Stimulated activated CD8-positive, alpha-beta memory T cell treated with anti-CD3 and anti-CD28 coated beads, Interleukin-4, amount 100 ng/mL, for 4 hours (primary cell): ENCODE measurements around the gene CACHD1.
"Not testable (repeated sequence)": the region's sequence is repeated elsewhere in the genome, so short reads cannot be mapped to it uniquely, and the experiment has no call there.

Experiments
- DNase-seq, 2 donors: peaks; one replicate each; pipeline ENCODE4 v3.0.0-alpha.2; 2020; ENCODE audit warnings: low read depth in 2 of 2, low spot score in 1 of 2

CACHD1 gene

DNA sequence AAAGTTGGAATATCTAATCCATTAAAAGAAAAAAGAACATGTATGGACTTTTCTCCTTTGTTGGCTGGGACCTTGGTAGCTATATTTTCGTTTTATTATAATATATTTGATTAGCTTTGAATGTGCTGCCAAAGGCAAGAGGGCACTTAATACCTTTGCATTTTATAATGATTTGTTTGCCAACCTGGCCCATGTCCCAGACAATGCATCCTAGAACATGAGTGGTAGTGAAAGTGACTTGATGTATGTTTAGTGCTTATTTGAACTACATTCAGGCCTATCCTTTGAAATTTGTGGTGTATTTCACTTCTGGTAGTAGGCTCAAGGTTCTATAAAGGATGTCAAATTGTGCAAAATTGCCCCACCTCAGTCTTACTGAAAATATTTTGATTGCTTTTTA, 25.9 kb downstream of the CACHD1 start:
- no peak for DNase-seq

DNA sequence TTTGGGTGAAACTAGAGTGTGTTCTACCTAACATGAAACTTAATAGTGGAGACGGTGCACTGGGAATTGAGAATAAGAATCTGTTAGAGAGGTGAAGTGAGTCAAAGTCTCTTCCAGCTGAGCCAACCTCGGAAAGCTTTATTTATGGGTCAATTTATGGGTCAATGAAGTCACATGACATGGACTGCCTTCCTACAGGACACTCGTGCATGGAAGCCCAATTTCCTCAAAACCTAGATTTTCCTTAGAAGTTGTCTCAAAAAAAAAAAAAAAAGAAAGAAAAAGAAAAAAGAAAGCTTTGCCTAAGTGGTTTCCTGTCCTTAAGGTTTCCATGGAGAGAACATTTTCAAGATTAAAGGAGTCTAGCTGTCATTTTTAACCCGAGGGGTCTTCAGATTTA, 26.7 kb downstream of the CACHD1 start:
- DNase-seq: no peak

DNA sequence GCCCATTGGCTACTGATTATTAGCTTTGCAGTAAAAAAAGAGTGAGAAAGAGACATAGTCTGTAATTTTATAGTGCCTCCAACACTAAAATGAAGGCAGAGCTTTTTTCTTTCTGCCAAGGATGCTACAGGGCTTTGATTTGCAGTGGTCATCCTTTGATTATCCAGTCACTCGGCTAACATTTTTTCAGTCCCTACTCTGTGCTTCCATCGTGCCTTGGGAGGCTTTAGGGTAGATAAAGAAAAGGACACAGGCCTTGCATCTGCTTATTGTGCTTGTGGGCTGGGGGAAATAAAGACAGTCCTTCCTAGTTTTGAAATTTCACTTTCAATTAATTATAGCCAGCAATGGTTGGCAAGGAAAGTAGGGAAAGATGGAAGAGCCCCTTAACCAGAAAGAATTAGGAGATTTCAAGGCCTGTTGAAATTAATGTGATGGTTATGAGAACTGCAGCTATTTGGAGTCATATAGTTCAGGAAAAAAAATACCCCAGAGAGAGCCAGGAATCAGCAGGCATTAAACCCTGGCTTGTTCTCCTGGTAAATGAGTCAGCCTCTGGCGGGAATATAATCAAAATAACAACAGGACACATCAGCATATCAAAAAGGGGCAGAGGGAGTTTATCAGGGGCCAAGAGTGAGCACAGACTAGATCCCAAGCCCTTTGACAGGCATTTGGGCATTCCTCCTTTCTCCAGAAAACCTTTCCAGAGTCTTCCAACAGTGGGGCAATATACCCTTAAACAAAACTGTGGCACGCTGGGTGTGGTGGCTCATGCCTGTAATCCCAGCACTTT, 27.4 kb downstream of the CACHD1 start:
- DNase-seq: no peak

DNA sequence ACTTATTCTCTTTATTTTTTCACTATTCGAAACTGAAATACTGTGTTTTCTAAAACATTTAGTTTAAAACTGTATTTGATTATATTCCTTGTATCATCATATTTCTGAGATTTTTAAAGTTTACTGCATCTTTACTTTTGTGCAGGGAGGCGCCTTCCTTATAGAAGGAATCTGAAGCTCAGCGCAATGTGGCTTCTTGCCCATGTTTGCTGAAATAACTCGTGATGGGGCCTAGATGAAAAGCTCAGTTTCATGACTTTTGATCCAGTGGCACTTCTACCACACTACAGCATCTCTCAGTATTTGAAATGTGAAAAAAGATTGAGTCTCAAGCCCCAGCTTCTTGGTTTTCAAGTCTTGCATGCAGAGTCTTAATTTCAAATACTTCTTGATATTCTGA, 28.4 kb downstream of the CACHD1 start:
- no peak for DNase-seq

DNA sequence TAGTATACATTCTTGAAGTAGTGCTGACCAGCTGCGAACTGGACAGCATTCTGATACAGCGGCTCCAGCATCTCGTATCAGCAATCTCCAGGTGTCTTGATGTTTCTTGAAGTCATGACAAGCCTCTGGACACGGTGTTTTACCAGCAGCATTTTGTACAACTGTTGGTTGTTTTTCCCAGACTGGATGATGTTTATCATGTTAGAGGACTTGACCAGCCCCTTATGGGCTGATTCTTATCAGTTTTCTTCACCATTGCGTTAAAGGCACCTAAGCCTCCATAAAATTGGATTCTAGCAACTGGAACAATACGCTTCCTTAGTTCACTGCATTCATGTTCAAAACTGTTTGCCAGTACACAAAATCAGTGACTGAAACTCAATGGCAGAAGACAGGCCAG, 29.1 kb downstream of the CACHD1 start:
- no peak for DNase-seq

DNA sequence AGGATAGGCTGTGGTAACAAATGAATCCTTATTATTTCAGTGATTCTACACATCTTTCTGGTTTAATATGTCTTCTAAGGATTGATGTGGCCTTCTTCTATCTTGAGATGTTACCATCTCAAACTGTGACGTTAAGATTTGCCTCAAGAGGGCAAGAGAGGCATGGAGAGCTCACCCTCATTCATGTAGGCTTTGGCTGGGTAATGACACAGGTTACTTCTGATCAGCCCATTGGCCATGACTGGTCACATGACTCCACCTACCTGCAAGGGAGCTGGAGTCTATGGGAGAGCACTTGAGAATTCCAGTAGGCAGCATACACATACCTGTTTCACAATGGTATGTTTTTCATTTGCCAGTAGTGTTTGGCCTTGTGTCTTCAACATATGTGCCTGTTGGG, 30.0 kb downstream of the CACHD1 start:
- no peak for DNase-seq

DNA sequence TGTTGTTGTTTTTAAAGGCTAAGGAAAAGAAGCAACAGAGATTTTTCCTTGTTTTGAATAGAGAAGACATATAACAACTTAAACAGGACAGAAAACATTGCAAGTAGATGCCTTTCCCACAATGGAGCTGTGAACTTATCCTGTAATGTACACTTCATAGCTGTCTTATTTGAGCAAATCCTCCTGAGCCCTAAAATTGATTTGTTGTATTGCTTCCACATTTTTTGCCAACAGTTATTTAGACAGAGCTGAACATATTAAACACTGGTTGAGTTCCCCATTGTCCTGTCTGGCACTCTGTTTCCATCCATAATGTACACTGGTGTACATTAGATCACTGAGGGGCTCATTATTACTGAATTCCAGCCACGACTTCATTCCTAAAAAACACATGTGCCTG, 32.2 kb downstream of the CACHD1 start:
- DNase-seq: no peak

DNA sequence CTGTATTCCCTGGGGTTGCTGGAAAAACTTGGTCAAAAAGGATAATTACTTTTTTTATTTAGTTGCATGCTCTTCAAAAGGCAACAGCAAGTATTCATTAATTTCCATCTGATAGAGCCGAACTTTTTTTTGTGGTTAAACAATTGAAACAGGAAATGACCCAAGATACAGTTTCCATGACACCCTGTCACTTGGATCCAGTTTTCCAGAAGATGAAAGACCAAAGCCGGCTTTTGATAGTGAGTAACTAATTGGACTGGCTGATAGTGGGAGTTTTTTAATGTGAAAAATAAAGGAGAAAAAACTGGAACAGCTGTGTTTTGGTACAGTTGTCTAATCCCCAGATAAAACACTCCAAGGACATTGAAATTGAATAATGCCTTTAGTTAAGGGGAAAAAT, 33.0 kb downstream of the CACHD1 start:
- DNase-seq: no peak

DNA sequence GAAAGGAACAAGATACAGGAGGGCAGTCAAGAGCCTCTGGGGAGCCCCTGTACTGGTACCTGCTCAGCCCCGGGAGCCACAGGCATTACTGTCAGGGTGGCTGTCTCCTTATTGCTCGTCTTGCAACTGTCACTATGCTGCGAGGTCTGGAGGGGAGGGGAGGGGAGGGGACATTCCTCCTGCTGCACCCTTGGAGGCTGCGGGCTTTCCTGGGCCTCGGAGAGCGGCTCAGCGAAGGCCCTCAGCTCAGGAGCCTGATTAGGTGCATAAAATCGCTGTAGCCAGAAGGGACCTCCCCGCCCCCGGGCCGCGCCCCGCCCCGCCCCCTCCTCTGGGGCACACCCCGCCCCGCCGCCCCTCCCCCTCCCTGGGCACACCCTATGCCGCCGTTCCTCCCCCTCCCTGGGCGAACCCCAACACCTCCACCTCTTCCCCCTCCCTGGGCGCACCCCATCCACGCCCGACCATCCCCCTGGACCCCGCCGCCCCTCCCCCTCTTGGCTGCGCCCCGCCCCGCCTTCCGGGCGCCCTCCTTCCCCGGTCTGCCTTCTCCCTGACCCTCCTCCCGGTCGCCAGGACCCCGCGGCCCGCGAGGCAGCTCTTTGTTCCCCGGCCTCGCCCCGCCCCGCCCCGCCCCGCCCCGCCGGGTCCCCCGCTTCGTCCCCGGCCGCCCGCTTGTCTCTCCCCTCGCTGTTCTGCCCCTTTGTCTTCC, 35.5 kb downstream of the CACHD1 start:
- peak in 1 of 2 donors; percentile 14 for DNase-seq

DNA sequence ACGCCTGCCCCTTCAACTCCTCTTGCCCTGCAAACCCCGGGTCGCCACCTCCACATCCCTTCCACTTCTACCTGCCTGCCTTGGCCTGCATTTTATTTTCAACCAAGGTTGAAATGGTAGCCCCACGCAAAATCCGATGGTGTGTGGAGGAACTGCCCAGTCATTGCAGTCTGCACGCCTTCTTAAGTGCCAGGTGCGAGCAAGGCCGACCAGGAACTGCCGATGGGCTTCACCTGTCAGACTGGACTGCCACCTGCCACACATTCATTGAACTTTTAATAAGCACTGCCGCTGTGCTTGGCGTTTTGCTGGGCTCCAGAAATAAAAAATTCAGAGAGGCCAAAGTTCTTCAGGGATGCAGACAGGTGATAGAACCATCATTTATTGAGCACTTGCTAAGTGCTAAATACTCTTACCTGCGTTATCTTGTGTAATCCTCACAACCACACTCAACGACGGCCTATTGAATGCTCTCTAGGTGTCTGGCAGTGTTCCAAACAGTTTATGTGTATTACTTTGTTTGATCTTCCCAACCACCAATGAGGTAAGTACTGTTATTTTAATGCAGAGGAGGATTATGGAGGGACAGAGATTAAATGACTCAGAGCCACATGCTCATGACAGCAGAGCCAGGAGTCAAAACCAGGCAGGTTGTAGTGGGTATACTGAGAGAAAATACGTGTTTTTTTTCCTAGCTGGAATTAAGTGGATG, 36.2 kb downstream of the CACHD1 start:
- DNase-seq: no peak

DNA sequence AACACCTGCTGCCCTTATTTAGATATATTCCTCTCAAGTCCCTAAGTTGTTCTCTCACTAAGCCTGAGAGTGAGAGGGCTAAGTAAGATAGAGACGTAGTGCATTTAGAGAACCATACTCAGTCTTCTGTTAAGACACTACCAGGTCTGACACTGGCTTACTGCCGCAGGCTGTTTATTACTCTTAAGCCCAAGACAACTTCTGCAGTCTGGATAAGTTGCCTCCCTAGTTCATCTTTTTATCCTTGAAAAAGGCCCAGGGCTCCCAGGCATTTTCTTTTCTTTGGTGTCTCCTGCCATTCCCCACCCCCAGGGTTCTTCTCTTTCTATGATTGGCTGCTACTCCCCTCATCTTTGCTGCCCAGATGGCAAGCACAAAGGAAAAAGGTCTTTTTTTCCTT, 38.7 kb downstream of the CACHD1 start:
- DNase-seq: no peak

DNA sequence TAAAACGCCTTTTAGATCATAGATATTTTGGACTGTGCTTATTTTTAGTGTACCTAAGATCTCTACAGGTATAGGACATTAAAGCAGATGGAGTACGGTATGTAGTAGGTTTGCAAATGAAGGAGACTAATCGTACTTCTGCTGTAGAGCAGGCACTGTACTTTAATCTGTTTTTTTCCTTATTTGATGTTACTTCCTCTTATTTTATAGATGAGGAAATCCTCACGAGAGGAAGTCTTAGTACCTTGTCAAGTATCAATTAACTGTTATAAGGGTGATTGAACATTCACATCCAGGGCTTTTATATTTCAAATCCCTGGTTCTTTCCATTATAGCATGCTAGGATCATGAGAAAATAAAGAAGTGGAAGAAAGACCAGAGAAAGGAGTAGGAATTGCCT, 41.1 kb downstream of the CACHD1 start:
- DNase-seq: no peak

DNA sequence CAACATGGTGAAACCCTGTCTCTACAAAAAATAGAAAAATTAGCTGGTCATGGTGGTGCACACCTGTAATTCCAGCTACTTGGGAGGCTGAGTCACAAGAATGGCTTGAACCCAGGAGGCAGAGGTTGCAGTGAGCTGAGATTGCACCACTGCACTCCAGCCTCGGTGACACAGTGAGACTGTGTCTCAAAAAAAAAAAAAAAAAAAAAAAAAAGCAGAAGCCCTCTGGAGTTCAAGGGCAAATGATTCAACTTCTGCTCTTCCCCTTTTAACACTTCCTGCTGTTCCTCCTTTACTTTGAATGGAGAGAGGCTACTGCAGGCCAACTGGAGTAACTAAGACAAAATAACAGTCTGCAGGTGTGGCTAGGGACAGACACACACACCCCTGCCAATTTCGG, 42.3 kb downstream of the CACHD1 start:
- not testable (repeated sequence) for DNase-seq

DNA sequence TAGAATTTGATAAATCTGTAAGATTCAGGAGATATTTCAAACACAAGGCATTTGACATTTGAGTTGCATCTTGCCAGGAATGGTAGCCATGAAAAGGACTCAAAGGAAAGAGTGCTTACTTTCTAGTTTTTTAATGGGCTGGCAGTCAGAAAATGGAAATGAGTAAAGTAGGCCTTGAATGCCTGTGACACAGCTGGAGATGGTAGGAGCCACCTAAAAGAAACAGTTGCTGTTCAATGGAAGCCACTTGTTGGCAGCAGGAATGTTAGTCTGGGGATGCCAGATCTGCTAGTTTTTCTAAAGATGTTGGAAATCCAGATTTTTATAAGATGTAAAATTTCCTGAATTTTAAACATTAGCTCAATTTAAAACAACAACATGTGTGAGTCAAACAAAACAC, 43.6 kb downstream of the CACHD1 start:
- DNase-seq: no peak

DNA sequence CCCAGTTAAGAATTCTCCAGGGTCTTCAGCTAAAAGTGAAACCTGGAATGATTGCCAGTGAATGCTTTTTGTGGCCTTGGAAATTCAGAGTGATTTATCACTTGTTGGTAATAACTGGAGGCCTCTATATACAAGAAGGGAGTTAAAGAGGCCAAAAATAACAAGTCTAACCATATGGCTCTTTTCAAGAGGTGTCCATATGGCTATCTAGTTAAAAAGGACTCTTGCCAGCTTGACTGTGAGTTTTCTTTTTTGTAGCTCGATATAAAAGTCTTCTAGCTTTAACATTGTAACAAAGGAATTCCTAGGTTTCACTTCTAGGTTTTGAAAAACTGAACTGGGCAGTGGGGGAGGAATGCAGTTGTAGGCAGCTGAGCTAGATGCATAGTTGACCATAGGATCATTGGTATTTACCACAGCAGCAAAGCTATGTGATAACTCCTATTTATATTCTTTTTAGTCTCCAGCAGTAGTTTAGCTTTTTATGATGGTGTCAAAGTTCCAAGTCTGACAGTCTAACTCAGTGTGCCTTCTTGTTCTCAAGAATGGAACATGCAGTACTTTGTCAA, 44.4 kb downstream of the CACHD1 start:
- no peak for DNase-seq

DNA sequence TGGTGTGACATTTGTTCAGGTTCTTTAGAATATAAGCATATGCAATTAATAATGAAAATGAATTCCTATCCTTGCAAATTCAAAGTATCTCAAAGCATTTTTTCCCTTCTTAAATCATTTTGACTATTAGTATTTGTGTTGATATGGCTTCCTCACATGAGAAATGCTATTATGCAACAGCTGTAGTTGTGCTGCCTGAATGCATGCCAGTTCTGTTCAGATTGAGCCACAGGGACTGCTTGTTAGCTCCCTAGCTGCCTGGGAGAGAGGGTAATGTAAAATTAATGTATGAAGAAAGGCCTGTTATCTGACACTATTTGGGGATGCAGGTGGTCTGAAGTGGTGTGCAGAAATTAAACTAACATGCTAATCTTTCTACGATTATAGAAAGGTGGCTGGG, 45.5 kb downstream of the CACHD1 start:
- no peak for DNase-seq

DNA sequence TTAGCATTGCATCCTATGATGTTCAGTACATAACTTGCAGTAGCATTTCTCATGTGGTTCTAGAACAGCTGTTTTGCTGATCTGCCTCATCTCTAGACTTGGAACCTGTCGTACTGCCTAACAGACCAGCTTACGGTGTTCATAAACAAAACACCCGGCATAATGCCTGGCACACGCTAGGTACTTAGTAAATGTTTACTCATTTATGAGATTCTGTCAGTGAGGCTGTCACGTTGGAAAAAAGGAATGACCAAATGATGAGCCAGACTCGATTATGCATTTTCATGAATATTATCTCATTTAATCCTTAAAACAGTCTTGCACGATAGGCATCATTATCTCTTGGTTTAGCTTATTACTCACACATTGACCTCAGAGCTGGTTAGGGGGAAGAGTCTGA, 46.4 kb downstream of the CACHD1 start:
- no peak for DNase-seq

DNA sequence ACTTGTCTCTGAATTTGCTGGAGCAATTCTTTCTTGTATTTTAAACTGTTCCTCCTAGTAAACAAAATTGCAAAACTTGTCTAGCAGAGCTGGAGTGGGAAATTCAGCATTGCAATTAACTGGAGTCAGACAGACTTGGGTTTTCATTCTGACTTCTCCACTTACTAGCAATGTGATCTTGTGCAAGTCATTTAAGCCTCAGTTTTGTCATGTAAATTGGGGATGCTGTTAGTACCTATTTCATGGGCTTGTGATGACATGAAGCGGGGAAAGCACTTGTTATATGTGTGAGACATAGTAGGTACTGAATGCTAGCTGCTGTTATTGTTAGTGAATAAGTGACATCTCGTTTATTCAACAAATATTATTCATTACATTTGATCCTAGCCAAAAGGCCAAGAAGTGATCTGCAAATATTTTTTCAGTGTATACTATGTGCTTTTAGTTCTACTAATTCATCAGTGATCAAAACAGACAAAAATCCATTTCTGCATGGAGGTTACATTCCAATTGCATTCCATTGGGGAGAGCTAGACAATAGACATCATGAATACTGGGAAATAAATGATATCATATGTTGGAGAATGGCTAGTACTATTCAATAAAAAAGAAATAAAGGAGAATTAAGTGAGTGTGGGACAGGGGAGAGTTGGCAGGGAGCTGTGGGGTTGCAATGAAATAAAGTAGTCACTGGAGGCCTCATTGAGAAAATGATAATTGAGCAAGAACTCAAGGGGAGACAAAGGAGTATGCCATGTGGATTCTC, 47.1 kb downstream of the CACHD1 start:
- no peak for DNase-seq

DNA sequence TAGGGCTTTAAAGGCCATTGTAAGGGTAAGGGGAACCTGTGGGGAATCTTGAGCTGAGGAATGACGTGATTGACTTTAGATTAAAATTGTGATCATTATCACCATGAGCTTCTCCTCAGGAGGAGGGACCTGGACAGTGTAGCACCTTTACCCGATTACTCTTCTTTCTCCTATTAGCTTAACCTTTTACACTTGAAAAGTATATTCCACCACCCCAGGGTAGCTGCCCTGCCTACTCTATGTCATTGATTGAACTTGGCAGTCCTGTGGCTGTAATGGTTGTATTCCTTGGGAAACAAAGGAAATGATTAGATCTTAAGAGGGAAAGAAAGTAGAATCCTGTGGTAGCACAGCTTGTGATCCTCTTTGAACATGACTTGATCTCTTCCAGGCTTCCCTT, 47.7 kb downstream of the CACHD1 start:
- no peak for DNase-seq

DNA sequence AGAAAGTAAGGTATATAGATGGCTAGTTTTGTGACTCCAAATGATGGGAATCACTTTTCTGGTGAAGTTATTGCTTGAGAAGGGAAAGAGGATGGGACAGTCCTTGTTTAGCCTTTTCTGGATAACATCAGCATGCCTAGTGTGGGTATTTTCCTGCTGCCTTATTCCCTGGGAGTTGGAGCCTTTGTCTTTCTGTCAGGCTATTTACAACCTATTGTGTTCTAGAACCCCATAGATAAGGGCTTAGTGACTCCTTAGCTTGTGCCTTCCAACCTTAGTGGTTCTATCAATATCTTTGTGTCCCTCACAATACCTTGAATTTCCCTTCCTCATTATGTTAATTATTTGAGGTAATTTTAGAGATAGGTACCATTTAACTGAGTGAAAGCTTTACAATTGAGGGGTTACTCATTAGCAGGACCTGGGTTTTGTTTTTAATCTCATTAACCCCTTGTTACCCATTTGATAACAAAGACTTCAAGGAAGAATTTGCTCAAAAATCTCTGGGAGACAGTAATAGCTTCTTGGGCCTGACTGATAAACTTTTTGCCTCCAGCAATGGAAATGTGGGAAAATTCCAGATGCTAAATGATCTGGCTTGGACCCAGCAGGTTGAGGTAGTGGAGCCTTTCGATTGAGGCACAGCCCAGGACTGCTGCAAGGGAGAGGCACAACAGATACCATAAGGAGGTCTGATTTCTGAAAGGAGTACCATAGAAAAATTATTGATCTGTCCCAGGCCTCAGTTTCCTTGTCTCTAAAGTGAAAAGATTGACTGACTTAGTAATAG, 49.0 kb downstream of the CACHD1 start:
- no peak for DNase-seq
